Vagina (tissue), 2 donors: Measurements from ENCODE around the gene PHF13. TPM values are rescaled to one million over a fixed set of nuclear protein-coding genes. Genes with fewer than 3 reads are reported as not detected.

ENCODE experiments used
- DNase-seq, 2 donors: peaks; one replicate each; pipeline ENCODE4 v3.0.0-alpha.2; 2017; ENCODE audit errors: extremely low spot score in 2 of 2
- H3K27ac ChIP-seq: fragments of 200-600 bp; sonication (generic); one replicate; pipeline ENCODE4 v1.5.1; 2019
- H3K27me3 ChIP-seq: fragments of 200-600 bp; sonication (generic); one replicate; pipeline ENCODE4 v1.5.1; 2019
- H3K36me3 ChIP-seq, 2 donors: fragments of 200-600 bp; sonication (generic); one replicate each; pipeline ENCODE4 v1.5.1; 2017 to 2019
- H3K4me1 ChIP-seq: fragments of 200-600 bp; sonication (generic); one replicate; pipeline ENCODE4 v1.5.1; 2019
- H3K4me3 ChIP-seq, 2 donors: fragments of 200-600 bp; sonication (generic); 1 replicate in 1 of 2; 2 replicates in 1 of 2; pipeline ENCODE4 v1.5.1; 2016 to 2019
- H3K9me3 ChIP-seq: fragments of 200-600 bp; sonication (generic); one replicate; pipeline ENCODE4 v1.5.1; 2019
- POLR2A ChIP-seq, 2 donors: fragments of 450-650 bp; IDR thresholded peaks; one replicate each; pipeline ENCODE4 v1.6.1; 2017; ENCODE audit warnings: antibody characterized with exemption in 2 of 2, mild to moderate bottlenecking in 2 of 2, moderate library complexity in 2 of 2
- POLR2AphosphoS5 ChIP-seq, 2 donors: sonication (generic); formaldehyde crosslinking; IDR thresholded peaks; one replicate each; pipeline ENCODE4 v1.9.0; 2017; ENCODE audit warnings: antibody characterized with exemption in 2 of 2, mild to moderate bottlenecking in 2 of 2, low read depth in 1 of 2; ENCODE audit not compliant: insufficient read depth in 1 of 2
- intact Hi-C: fragments of 100-400 bp; cut with DNase I; formaldehyde crosslinking; loops from one replicate; pipeline ENCODE4 v1.15.1; 2023
- total RNA-seq: library from RNA; depleted of rRNA; stranded (reverse); fragments of >200 nt; gene quantifications from one replicate; pipeline ENCODE4 v1.2.3, GENCODE V29; 2016
- TF ChIP-seq, protein P1 (sequence below), 3 experiments: fragments of 450-650 bp in 2 of 3; fragments of 200-600 bp in 1 of 3; sonication (generic) in 1 of 3; IDR thresholded peaks; one replicate each; pipeline ENCODE4 v1.5.1; 2017 to 2019; ENCODE audit warnings: antibody characterized with exemption in 3 of 3, mild to moderate bottlenecking in 2 of 3, moderate library complexity in 2 of 3

Gene PHF13
- total RNA-seq, 1 donor from 2014 or later = 21.6 TPM

DNA sequence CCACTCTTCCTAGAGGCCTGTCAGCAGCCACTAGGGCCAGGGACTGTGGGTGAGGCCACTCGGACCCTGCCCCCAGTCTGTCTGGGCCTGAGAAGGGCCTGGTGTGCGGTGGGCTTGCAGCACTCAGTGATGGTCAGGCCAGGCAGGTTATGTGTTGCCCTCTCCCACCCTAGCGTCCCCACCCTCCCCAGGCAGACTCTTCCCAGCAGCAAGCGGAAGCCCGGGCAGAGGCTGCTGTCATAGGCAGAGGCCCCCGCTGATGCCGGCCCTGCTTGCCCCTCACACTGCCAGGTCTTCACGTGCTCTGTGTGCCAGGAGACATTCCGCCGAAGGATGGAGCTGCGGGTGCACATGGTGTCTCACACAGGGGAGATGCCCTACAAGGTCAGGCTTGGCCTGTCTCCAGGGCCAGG lies 27.1 kb upstream of the PHF13 start:
- H3K27me3 ChIP-seq = no peaks in the 10 kb centered on the region
- no peak overlapping the region for H3K4me3 ChIP-seq
- H3K27ac ChIP-seq = no peak overlapping the region
- TF ChIP-seq, protein P1, sequence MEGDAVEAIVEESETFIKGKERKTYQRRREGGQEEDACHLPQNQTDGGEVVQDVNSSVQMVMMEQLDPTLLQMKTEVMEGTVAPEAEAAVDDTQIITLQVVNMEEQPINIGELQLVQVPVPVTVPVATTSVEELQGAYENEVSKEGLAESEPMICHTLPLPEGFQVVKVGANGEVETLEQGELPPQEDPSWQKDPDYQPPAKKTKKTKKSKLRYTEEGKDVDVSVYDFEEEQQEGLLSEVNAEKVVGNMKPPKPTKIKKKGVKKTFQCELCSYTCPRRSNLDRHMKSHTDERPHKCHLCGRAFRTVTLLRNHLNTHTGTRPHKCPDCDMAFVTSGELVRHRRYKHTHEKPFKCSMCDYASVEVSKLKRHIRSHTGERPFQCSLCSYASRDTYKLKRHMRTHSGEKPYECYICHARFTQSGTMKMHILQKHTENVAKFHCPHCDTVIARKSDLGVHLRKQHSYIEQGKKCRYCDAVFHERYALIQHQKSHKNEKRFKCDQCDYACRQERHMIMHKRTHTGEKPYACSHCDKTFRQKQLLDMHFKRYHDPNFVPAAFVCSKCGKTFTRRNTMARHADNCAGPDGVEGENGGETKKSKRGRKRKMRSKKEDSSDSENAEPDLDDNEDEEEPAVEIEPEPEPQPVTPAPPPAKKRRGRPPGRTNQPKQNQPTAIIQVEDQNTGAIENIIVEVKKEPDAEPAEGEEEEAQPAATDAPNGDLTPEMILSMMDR (IDR thresholded peaks at IDR 0.05) = no peak
- TF ChIP-seq POLR2A (IDR thresholded peaks at IDR 0.05) = no peak
- no peak for TF ChIP-seq POLR2AphosphoS5 (IDR thresholded peaks at IDR 0.05; ENCODE audit: insufficient read depth in 1 of 2, low read depth in 1 of 2)
- peaks cover 0 to 32% of the 10 kb centered on the region in 2 donors for H3K36me3 ChIP-seq
- H3K9me3 ChIP-seq = no peaks in the 10 kb centered on the region
- peaks cover 64% of the 10 kb centered on the region for H3K4me1 ChIP-seq
- DNase-seq = no peak
- intact Hi-C loops = no loop called here

DNA sequence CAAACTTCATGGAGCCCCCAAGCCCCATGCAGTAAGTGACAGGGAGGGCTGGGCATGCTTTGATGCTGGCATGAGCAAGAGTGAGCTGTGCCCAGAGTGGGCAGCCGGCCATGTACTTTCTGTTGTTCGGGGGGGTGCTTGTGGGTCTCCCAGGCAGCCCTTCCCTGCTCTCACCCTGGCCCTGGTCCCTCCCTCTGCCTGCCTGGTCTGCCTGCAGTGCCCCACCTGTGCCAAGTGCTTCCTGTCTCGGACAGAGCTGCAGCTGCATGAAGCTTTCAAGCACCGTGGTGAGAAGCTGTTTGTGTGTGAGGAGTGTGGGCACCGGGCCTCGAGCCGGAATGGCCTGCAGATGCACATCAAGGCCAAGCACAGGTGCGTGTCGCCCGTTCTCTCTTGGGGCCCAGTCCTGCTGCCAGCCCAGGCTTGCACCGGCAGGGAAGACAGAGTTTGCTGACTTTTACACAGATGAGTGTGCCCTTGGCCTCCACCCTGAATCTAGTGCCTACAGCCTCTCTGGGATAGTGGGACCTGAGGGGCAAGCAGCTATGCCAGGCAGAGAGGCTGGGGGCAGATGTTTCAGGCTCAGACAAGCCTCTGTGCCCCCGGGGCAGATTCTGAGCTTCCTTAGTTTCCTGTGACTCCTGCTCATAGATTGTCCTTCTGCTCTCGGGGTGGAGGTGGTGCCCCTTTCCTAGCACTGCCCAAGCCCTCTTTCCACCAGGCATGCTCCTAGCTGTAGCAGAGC lies 26.1 kb upstream of the PHF13 start:
- TF ChIP-seq, protein P1 (IDR thresholded peaks at IDR 0.05) = no peak
- TF ChIP-seq POLR2A (IDR thresholded peaks at IDR 0.05) = no peak
- TF ChIP-seq POLR2AphosphoS5 (IDR thresholded peaks at IDR 0.05; ENCODE audit: insufficient read depth in 1 of 2, low read depth in 1 of 2) = no peak
- Histone ChIP-seq H3K4me1 (peaks cover 64% of the 10 kb centered on the region), H3K36me3 (peaks cover 0 to 42% of the 10 kb centered on the region in 2 donors), H3K9me3 (no peaks in the 10 kb centered on the region), H3K4me3 (no peak overlapping the region), H3K27me3 (no peaks in the 10 kb centered on the region), H3K27ac (no peak overlapping the region)
- intact Hi-C loops = no loop called here
- DNase-seq = peak in 1 of 2 donors; percentile 83

DNA sequence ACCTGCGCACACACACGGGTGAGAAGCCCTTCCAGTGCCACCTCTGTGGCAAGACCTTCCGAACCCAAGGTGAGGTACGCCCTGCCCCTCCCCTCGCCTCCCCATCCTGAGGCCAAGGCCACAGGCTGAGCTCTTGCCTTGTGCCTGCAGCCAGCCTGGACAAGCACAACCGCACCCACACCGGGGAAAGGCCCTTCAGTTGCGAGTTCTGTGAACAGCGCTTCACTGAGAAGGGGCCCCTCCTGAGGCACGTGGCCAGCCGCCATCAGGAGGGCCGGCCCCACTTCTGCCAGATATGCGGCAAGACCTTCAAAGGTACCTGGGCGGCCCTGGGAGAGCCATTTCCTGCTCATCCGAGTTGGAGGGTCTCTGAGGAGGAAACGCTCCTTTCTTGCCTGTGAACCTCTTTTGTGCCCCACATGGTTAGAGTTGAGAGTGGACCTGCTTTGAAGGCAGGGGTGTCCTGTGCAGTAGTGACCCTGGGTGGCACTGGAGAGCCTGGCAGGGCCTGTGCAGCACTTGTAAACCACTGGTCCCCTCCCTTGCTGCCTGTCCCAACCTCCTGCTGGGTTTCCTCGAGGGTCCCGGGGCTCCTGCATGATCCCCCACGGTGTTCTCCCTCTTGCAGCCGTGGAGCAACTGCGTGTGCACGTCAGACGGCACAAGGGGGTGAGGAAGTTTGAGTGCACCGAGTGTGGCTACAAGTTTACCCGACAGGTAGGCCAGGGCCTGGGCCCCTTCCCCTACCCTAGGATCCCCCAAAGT lies 25.2 kb upstream of the PHF13 start:
- H3K4me3 ChIP-seq = no peak overlapping the region
- H3K36me3 ChIP-seq = peaks cover 0 to 51% of the 10 kb centered on the region in 2 donors
- H3K4me1 ChIP-seq = peaks cover 67% of the 10 kb centered on the region
- peak in 1 of 2 donors; percentile 83 for DNase-seq
- H3K9me3 ChIP-seq = no peaks in the 10 kb centered on the region
- no peaks in the 10 kb centered on the region for H3K27me3 ChIP-seq
- H3K27ac ChIP-seq = no peak overlapping the region
- TF ChIP-seq POLR2AphosphoS5 (IDR thresholded peaks at IDR 0.05; ENCODE audit: insufficient read depth in 1 of 2, low read depth in 1 of 2) (no peak), POLR2A (IDR thresholded peaks at IDR 0.05) (no peak)
- TF ChIP-seq, protein P1 (IDR thresholded peaks at IDR 0.05) = no peak
- intact Hi-C loops = no loop called here

DNA sequence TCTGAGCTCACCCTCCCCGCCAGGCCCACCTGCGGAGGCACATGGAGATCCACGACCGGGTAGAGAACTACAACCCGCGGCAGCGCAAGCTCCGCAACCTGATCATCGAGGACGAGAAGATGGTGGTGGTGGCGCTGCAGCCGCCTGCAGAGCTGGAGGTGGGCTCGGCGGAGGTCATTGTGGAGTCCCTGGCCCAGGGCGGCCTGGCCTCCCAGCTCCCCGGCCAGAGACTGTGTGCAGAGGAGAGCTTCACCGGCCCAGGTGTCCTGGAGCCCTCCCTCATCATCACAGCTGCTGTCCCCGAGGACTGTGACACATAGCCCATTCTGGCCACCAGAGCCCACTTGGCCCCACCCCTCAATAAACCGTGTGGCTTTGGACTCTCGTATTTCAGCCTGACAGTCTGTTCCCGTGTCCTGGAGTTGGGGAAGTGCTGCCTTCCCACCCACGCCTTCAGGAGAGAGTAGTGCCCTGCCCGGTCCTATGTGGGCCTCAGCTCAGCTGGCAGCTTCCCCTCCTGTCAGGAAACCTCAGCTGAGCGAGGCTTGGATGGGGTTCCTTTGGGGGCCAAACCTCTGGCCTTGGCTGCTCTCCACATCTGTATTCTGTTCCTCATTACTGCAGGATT lies 24.5 kb upstream of the PHF13 start:
- no peak overlapping the region for H3K27ac ChIP-seq
- DNase-seq = no peak
- H3K27me3 ChIP-seq = no peaks in the 10 kb centered on the region
- intact Hi-C loops = no loop called here
- H3K4me3 ChIP-seq = no peak overlapping the region
- TF ChIP-seq POLR2AphosphoS5 (IDR thresholded peaks at IDR 0.05; ENCODE audit: insufficient read depth in 1 of 2, low read depth in 1 of 2) (no peak), POLR2A (IDR thresholded peaks at IDR 0.05) (no peak)
- TF ChIP-seq, protein P1 (IDR thresholded peaks at IDR 0.05) = no peak
- H3K4me1 ChIP-seq = peaks cover 68% of the 10 kb centered on the region
- H3K36me3 ChIP-seq = peaks cover 0 to 58% of the 10 kb centered on the region in 2 donors
- H3K9me3 ChIP-seq = no peaks in the 10 kb centered on the region
